Measurements from ENCODE around the gene CIAO2A. TPM values are rescaled to one million over a fixed set of nuclear protein-coding genes. Genes with fewer than 3 reads are reported as not detected.

The CIAO2A gene
- total RNA-seq, 4 donors from 2014 or later = 21.4 to 53.8 (median 34.3) TPM

DNA sequence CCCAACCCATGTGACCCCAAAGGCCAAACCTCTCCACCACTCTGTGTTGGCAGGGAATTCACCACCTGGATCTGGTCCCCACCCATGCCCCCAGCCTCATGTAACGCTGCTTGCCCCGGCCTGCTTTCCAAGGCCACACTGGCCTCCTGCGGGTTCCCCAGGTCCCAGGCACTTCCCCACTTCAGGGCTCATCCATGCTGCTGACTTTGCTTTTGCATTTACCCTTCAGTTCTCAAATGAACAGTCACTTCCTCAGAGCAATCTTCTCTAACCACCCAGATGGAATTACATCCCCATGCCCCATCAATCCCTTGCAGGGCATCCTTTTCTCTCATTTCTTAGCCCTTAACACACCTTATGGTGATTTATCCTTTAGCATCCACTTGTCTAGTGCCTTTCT is 56.5 kb downstream of the CIAO2A start:
- Histone ChIP-seq H3K27ac (no peak overlapping the region), H3K4me1 (no peaks in the 10 kb centered on the region), H3K36me3 (no peaks in the 10 kb centered on the region), H3K4me3 (no peak overlapping the region), H3K9me3 (no peaks in the 10 kb centered on the region), H3K27me3 (no peaks in the 10 kb centered on the region)
- DNase-seq = no peak
- intact Hi-C loops (cut with DNase I; ENCODE audit: low total_unique reads) = no loop called here
- TF ChIP-seq POLR2A (IDR thresholded peaks at IDR 0.05) (no peak), CTCF (IDR thresholded peaks at IDR 0.05) (no peak)

DNA sequence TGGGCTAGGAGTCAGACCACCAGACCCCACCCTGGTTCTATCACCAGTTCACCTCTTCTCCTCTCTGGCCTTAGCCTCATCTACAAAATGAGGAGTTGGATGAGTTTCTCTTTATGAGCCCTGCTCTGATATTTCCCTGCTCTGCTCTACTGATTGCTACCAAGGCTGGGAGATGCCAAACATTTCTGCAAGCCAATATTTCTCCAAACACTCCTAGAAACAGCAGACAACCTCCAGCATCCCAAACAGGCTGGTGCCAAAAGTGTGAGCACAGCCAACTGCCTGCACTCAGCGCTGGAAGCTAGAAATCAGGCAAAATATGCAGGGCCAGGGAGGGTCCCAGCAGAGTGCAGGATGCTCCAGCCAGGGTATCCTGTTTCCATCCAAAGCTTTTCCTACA is 58.1 kb downstream of the CIAO2A start:
- H3K27ac ChIP-seq = no peak overlapping the region
- H3K4me1 ChIP-seq = no peaks in the 10 kb centered on the region
- intact Hi-C loops (cut with DNase I; ENCODE audit: low total_unique reads) = no loop called here
- no peaks in the 10 kb centered on the region for H3K27me3 ChIP-seq
- TF ChIP-seq POLR2A (IDR thresholded peaks at IDR 0.05) = no peak
- TF ChIP-seq CTCF (IDR thresholded peaks at IDR 0.05) = no peak
- DNase-seq = no peak
- H3K36me3 ChIP-seq = no peaks in the 10 kb centered on the region
- H3K4me3 ChIP-seq = no peak overlapping the region
- no peaks in the 10 kb centered on the region for H3K9me3 ChIP-seq

DNA sequence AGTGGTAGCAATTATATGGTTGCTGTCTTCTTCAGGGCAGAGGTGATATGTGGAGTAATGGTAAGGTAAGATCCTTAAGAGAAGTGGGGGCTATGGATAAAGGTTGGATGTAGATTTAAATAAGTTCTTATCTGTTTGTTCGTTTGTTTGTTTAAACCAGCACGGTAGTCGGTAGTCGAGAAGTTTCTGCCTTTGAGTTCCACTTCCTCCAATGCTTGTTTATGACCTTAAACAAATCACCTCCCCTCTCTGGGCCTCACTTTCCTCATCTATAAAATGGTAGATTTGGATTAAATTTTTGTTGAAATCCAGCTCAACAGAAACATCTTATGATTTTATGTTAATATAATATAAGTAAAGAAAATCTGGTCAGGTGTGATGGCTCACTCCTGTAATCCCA is 59.1 kb downstream of the CIAO2A start:
- H3K27ac ChIP-seq = no peak overlapping the region
- H3K9me3 ChIP-seq = no peaks in the 10 kb centered on the region
- no peaks in the 10 kb centered on the region for H3K36me3 ChIP-seq
- no peaks in the 10 kb centered on the region for H3K4me1 ChIP-seq
- intact Hi-C loops (cut with DNase I; ENCODE audit: low total_unique reads) = no loop called here
- no peaks in the 10 kb centered on the region for H3K27me3 ChIP-seq
- H3K4me3 ChIP-seq = no peak overlapping the region
- DNase-seq = no peak
- TF ChIP-seq CTCF (IDR thresholded peaks at IDR 0.05) (no peak), POLR2A (IDR thresholded peaks at IDR 0.05) (no peak)

- Histone ChIP-seq H3K4me1 (no peaks in the 10 kb centered on the region), H3K36me3 (no peaks in the 10 kb centered on the region), H3K4me3 (no peak overlapping the region), H3K27me3 (no peaks in the 10 kb centered on the region), H3K9me3 (no peaks in the 10 kb centered on the region), H3K27ac (no peak overlapping the region)
- no peak for TF ChIP-seq CTCF (IDR thresholded peaks at IDR 0.05)
- TF ChIP-seq POLR2A (IDR thresholded peaks at IDR 0.05) = no peak
- intact Hi-C loops (cut with DNase I; ENCODE audit: low total_unique reads) = no loop called here
- no peak for DNase-seq
These were observed 61.3 kb downstream of the CIAO2A start for GRCh38 chr15:64032329-64032728.

GRCh38 chr15:64030123-64030522 is 63.5 kb downstream of the CIAO2A start:
- H3K4me3 ChIP-seq = no peak overlapping the region
- TF ChIP-seq POLR2A (IDR thresholded peaks at IDR 0.05) (no peak), CTCF (IDR thresholded peaks at IDR 0.05) (no peak)
- no peaks in the 10 kb centered on the region for H3K36me3 ChIP-seq
- H3K4me1 ChIP-seq = no peaks in the 10 kb centered on the region
- intact Hi-C loops (cut with DNase I; ENCODE audit: low total_unique reads) = no loop called here
- no peaks in the 10 kb centered on the region for H3K9me3 ChIP-seq
- no peak for DNase-seq
- H3K27ac ChIP-seq = no peak overlapping the region
- no peaks in the 10 kb centered on the region for H3K27me3 ChIP-seq
